WTC11 (cell line): ENCODE measurements around the gene CLDN17. TPM values are rescaled to one million over a fixed set of nuclear protein-coding genes. Genes with fewer than 3 reads are reported as not detected.

Experiments used
- ATAC-seq: fragments of 200-7000 bp; cut with Tn5 transposase; 2 replicates; pipeline ENCODE4 v1.10.0; 2021; ENCODE audit warnings: mild to moderate bottlenecking, moderate library complexity
- CTCF ChIA-PET: fragments of 300-600 bp; sonication (Branson Sonifier 250); formaldehyde crosslinking; loops from one replicate; lab custom pipeline; 2021; ENCODE audit warnings: antibody characterized with exemption; lab: Charles Lee
- POLR2A ChIA-PET: fragments of 350-600 bp; sonication (Branson Sonifier 250); formaldehyde crosslinking; loops from one replicate; lab custom pipeline; 2021; ENCODE audit warnings: antibody characterized with exemption; lab: Charles Lee
- DNase-seq: peaks from one replicate; pipeline ENCODE4 v3.0.0; 2021; ENCODE audit warnings: low spot score
- H3K27ac Mint-ChIP-seq: 2 replicates; pipeline ENCODE4 v1.8.0; 2021; ENCODE audit warnings: mixed read lengths
- H3K27me3 Mint-ChIP-seq: 2 replicates; pipeline ENCODE4 v1.8.0; 2021; ENCODE audit warnings: low read depth, mild to moderate bottlenecking, moderate library complexity, mixed read lengths
- H3K36me3 Mint-ChIP-seq: 2 replicates; pipeline ENCODE4 v1.8.0; 2021; ENCODE audit warnings: mixed read lengths
- H3K4me1 Mint-ChIP-seq: 2 replicates; pipeline ENCODE4 v1.8.0; 2022; ENCODE audit warnings: mixed read lengths
- H3K4me3 Mint-ChIP-seq: 2 replicates; pipeline ENCODE4 v1.8.0; 2021; ENCODE audit warnings: mild to moderate bottlenecking, moderate library complexity, mixed read lengths
- H3K9me3 Mint-ChIP-seq: 2 replicates; pipeline ENCODE4 v1.8.0; 2021; ENCODE audit warnings: mixed read lengths
- AFF4 ChIP-seq: sonication (generic); formaldehyde crosslinking; IDR thresholded peaks from 2 replicates; pipeline ENCODE4 v1.8.1; 2023; ENCODE audit warnings: mild to moderate bottlenecking, missing genetic modification reagents, borderline replicate concordance
- AR ChIP-seq: fragments of 250-450 bp; sonication (Bioruptor Pico); IDR thresholded peaks from 2 replicates; pipeline ENCODE4 v1.9.0; 2021; ENCODE audit warnings: mild to moderate bottlenecking
- ATF2 ChIP-seq: sonication (generic); formaldehyde crosslinking; IDR thresholded peaks from 2 replicates; pipeline ENCODE4 v1.8.1; 2022; ENCODE audit warnings: low read depth, missing genetic modification reagents, borderline replicate concordance
- E2F1 ChIP-seq: sonication (generic); formaldehyde crosslinking; IDR thresholded peaks from 2 replicates; pipeline ENCODE4 v1.8.0; 2022; ENCODE audit warnings: mild to moderate bottlenecking, missing genetic modification reagents
- ELF4 ChIP-seq: sonication (generic); formaldehyde crosslinking; IDR thresholded peaks from 2 replicates; pipeline ENCODE4 v1.8.1; 2022; ENCODE audit warnings: low read depth, mild to moderate bottlenecking, moderate library complexity, missing genetic modification reagents
- EMX1 ChIP-seq: fragments of 250-450 bp; sonication (Bioruptor Pico); IDR thresholded peaks from 2 replicates; pipeline ENCODE4 v1.8.0; 2021; ENCODE audit warnings: mild to moderate bottlenecking
- FOXP1 ChIP-seq: sonication (generic); formaldehyde crosslinking; IDR thresholded peaks from 2 replicates; pipeline ENCODE4 v1.8.0; 2022; ENCODE audit warnings: missing genetic modification reagents, mild to moderate bottlenecking, moderate library complexity, borderline replicate concordance
- GTF2I ChIP-seq: fragments of 250-450 bp; sonication (Bioruptor Pico); conservative IDR thresholded peaks from 2 replicates; pipeline ENCODE4 v1.4.0; 2021; ENCODE audit warnings: mild to moderate bottlenecking
- MLX ChIP-seq: sonication (generic); formaldehyde crosslinking; IDR thresholded peaks from 2 replicates; pipeline ENCODE4 v1.8.1; 2023; ENCODE audit warnings: mild to moderate bottlenecking, missing genetic modification reagents, moderate library complexity
- MXD4 ChIP-seq: fragments of 250-450 bp; sonication (Bioruptor Pico); IDR thresholded peaks from 2 replicates; pipeline ENCODE4 v1.8.0; 2021; ENCODE audit warnings: mild to moderate bottlenecking, moderate library complexity, borderline replicate concordance
- NR1H2 ChIP-seq: sonication (generic); formaldehyde crosslinking; IDR thresholded peaks from 2 replicates; pipeline ENCODE4 v1.9.0; 2021; ENCODE audit warnings: mild to moderate bottlenecking, moderate library complexity, missing genetic modification reagents
- SMAD3 ChIP-seq: sonication (generic); formaldehyde crosslinking; IDR thresholded peaks from 2 replicates; pipeline ENCODE4 v1.8.0; 2022; ENCODE audit warnings: missing genetic modification reagents, mild to moderate bottlenecking, borderline replicate concordance
- SMAD4 ChIP-seq: sonication (generic); formaldehyde crosslinking; IDR thresholded peaks from 2 replicates; pipeline ENCODE4 v1.8.0; 2022; ENCODE audit warnings: mild to moderate bottlenecking, missing genetic modification reagents
- TEAD4 ChIP-seq: sonication (generic); formaldehyde crosslinking; IDR thresholded peaks from 2 replicates; pipeline ENCODE4 v1.8.0; 2022; ENCODE audit warnings: mild to moderate bottlenecking, missing genetic modification reagents
- ZNF219 ChIP-seq: sonication (generic); formaldehyde crosslinking; IDR thresholded peaks from 2 replicates; pipeline ENCODE4 v1.8.0; 2023; ENCODE audit warnings: missing genetic modification reagents, mild to moderate bottlenecking, borderline replicate concordance
- ZNF317 ChIP-seq: sonication (generic); formaldehyde crosslinking; IDR thresholded peaks from 2 replicates; pipeline ENCODE4 v1.8.1; 2023; ENCODE audit warnings: low read depth, mild to moderate bottlenecking, moderate library complexity, missing genetic modification reagents, borderline replicate concordance
- ZNF532 ChIP-seq: fragments of 250-450 bp; sonication (Bioruptor Pico); IDR thresholded peaks from 2 replicates; pipeline ENCODE4 v1.9.0; 2021; ENCODE audit warnings: mild to moderate bottlenecking, borderline replicate concordance
- total RNA-seq: library from RNA; stranded (reverse); gene quantifications from 3 replicates; pipeline ENCODE4 v1.2.3, GENCODE V29; 2021

CLDN17 gene
- total RNA-seq, 1 experiment from 2014 or later, result not detected

GRCh38 chr21:30207252-30207579 lies 40.6 kb upstream of the CLDN17 start:
- no peak for DNase-seq
- Mint-ChIP-seq H3K4me3 (no peak overlapping the region), H3K4me1 (peaks cover 10% of the 10 kb centered on the region)
- TF ChIP-seq ELF4 (CRISPR knock-in tag) (no peak), AR (CRISPR knock-in tag) (no peak), NR1H2 (CRISPR knock-in tag) (no peak), SMAD4 (CRISPR knock-in tag) (no peak), TEAD4 (CRISPR knock-in tag) (no peak), AFF4 (no peak), MXD4 (CRISPR knock-in tag) (no peak), E2F1 (CRISPR knock-in tag) (no peak), ZNF219 (CRISPR knock-in tag) (no peak), EMX1 (CRISPR knock-in tag) (no peak), ATF2 (CRISPR knock-in tag) (no peak)
- TF ChIP-seq, all 79 proteins: peak for 0
- no peak for ATAC-seq
- Mint-ChIP-seq H3K27ac (no peak overlapping the region), H3K36me3 (no peaks in the 10 kb centered on the region), H3K27me3 (no peaks in the 10 kb centered on the region), H3K9me3 (no peaks in the 10 kb centered on the region)
- ChIA-PET CTCF (no interaction called here), POLR2A (no interaction called here)

GRCh38 chr21:30206551-30207251 lies 40.1 kb upstream of the CLDN17 start:
- DNase-seq (no peak), ATAC-seq (no peak)
- ChIA-PET CTCF (no interaction called here), POLR2A (no interaction called here)
- Mint-ChIP-seq H3K36me3 (no peaks in the 10 kb centered on the region), H3K27me3 (no peaks in the 10 kb centered on the region), H3K27ac (no peak overlapping the region), H3K9me3 (no peaks in the 10 kb centered on the region), H3K4me1 (peaks cover 10% of the 10 kb centered on the region), H3K4me3 (no peak overlapping the region)
- TF ChIP-seq ZNF317 (no peak), MLX (no peak), GTF2I (CRISPR knock-in tag) (no peak), ZNF532 (no peak), SMAD3 (no peak), FOXP1 (CRISPR knock-in tag) (no peak)
